ENCODE data around the gene PRKN.

Gene PRKN

GRCh38 chr6:161487694-161488093 is 1239.9 kb downstream of the PRKN start:
- in situ Hi-C loops (cut with MboI; ENCODE audit: low sequenced_read_pairs) = no loop called here

GRCh38 chr6:161487217-161487531 is 1240.4 kb downstream of the PRKN start:
- in situ Hi-C loops (cut with MboI; ENCODE audit: low sequenced_read_pairs) = no loop called here

- in situ Hi-C loops (cut with MboI; ENCODE audit: low sequenced_read_pairs) = no loop called here
Measured at GRCh38 chr6:161486361-161487216, 1241.0 kb downstream of the PRKN start.

- in situ Hi-C loops (cut with MboI; ENCODE audit: low sequenced_read_pairs) = no loop called here
Measured at GRCh38 chr6:161482517-161482858, 1245.1 kb downstream of the PRKN start.

GRCh38 chr6:161481786-161482516 is 1245.6 kb downstream of the PRKN start:
- in situ Hi-C loops (cut with MboI; ENCODE audit: low sequenced_read_pairs) = no loop called here

- in situ Hi-C loops (cut with MboI; ENCODE audit: low sequenced_read_pairs) = no loop called here
Measured at GRCh38 chr6:161480421-161481155, 1247.0 kb downstream of the PRKN start.

GRCh38 chr6:161479376-161479775 is 1248.2 kb downstream of the PRKN start:
- in situ Hi-C loops (cut with MboI; ENCODE audit: low sequenced_read_pairs) = no loop called here

- in situ Hi-C loops (cut with MboI; ENCODE audit: low sequenced_read_pairs) = no loop called here
Measured at GRCh38 chr6:161477876-161478425, 1249.6 kb downstream of the PRKN start.

GRCh38 chr6:161476711-161477110 is 1250.9 kb downstream of the PRKN start:
- in situ Hi-C loops (cut with MboI; ENCODE audit: low sequenced_read_pairs) = no loop called here

GRCh38 chr6:161465403-161465802 is 1262.2 kb downstream of the PRKN start:
- in situ Hi-C loops (cut with MboI; ENCODE audit: low sequenced_read_pairs) = no loop called here

- in situ Hi-C loops (cut with MboI; ENCODE audit: low sequenced_read_pairs) = no loop called here
Measured at GRCh38 chr6:161463071-161463470, 1264.5 kb downstream of the PRKN start.

GRCh38 chr6:161462148-161462547 is 1265.4 kb downstream of the PRKN start:
- in situ Hi-C loops (cut with MboI; ENCODE audit: low sequenced_read_pairs) = no loop called here

GRCh38 chr6:161459008-161459615 is 1268.5 kb downstream of the PRKN start:
- in situ Hi-C loops (cut with MboI; ENCODE audit: low sequenced_read_pairs) = no loop called here

- in situ Hi-C loops (cut with MboI; ENCODE audit: low sequenced_read_pairs) = no loop called here
Measured at GRCh38 chr6:161458201-161458951, 1269.2 kb downstream of the PRKN start.

- in situ Hi-C loops (cut with MboI; ENCODE audit: low sequenced_read_pairs) = no loop called here
Measured at GRCh38 chr6:161455848-161456247, 1271.7 kb downstream of the PRKN start.

GRCh38 chr6:161453558-161453957 is 1274.0 kb downstream of the PRKN start:
- in situ Hi-C loops (cut with MboI; ENCODE audit: low sequenced_read_pairs) = no loop called here

- in situ Hi-C loops (cut with MboI; ENCODE audit: low sequenced_read_pairs) = no loop called here
Measured at GRCh38 chr6:161452241-161452640, 1275.3 kb downstream of the PRKN start.

GRCh38 chr6:161449521-161449920 is 1278.0 kb downstream of the PRKN start:
- in situ Hi-C loops (cut with MboI; ENCODE audit: low sequenced_read_pairs) = no loop called here

GRCh38 chr6:161446949-161447348 is 1280.6 kb downstream of the PRKN start:
- in situ Hi-C loops (cut with MboI; ENCODE audit: low sequenced_read_pairs) = no loop called here

- in situ Hi-C loops (cut with MboI; ENCODE audit: low sequenced_read_pairs) = no loop called here
Measured at GRCh38 chr6:161446296-161446925, 1281.2 kb downstream of the PRKN start.

All from HL-60/S4 treated with retinoic acid at 250 ng/mL for 4 days and 3 days (cell line).